Measurements from ENCODE around the gene COL1A2.

COL1A2 gene

GRCh38 chr7:94394437-94395140 lies at the start of gene COL1A2:
COL1A2 (plus strand) TSS chr7:94394895; CDS start chr7:94395032, 137 bp downstream.
- no peak within 1 kb of the TSS for H3K27ac ChIP-seq

GRCh38 chr7:94345907-94346306 lies 48.8 kb upstream of the COL1A2 start:
- H3K27ac ChIP-seq: no peak overlapping the region
- DNase-seq (ENCODE audit: low read depth, low spot score): no peak

More at GRCh38 chr7:94394437-94395140, at the start of gene COL1A2:
- DNase-seq (ENCODE audit: low read depth, low spot score): no peak

- no peak for DNase-seq (ENCODE audit: low read depth, low spot score)
- H3K27ac ChIP-seq: no peak overlapping the region
Measured at GRCh38 chr7:94348142-94348541, 46.6 kb upstream of the COL1A2 start.

GRCh38 chr7:94350734-94351133 lies 44.0 kb upstream of the COL1A2 start:
- DNase-seq (ENCODE audit: low read depth, low spot score): no peak

GRCh38 chr7:94351703-94352102 lies 43.0 kb upstream of the COL1A2 start:
- DNase-seq (ENCODE audit: low read depth, low spot score): no peak
- no peak overlapping the region for H3K27ac ChIP-seq

More at GRCh38 chr7:94350734-94351133, 44.0 kb upstream of the COL1A2 start:
- H3K27ac ChIP-seq: no peak overlapping the region

GRCh38 chr7:94352887-94353286 lies 41.8 kb upstream of the COL1A2 start:
- no peak for DNase-seq (ENCODE audit: low read depth, low spot score)
- H3K27ac ChIP-seq: no peak overlapping the region

GRCh38 chr7:94354953-94355352 lies 39.7 kb upstream of the COL1A2 start:
- no peak overlapping the region for H3K27ac ChIP-seq
- no peak for DNase-seq (ENCODE audit: low read depth, low spot score)

- no peak for DNase-seq (ENCODE audit: low read depth, low spot score)
- no peak overlapping the region for H3K27ac ChIP-seq
Measured at GRCh38 chr7:94355454-94355853, 39.2 kb upstream of the COL1A2 start.

GRCh38 chr7:94357076-94357475 lies 37.6 kb upstream of the COL1A2 start:
- no peak for DNase-seq (ENCODE audit: low read depth, low spot score)

GRCh38 chr7:94360926-94361325 lies 33.8 kb upstream of the COL1A2 start:
- no peak for DNase-seq (ENCODE audit: low read depth, low spot score)
- H3K27ac ChIP-seq: no peak overlapping the region

More at GRCh38 chr7:94357076-94357475, 37.6 kb upstream of the COL1A2 start:
- H3K27ac ChIP-seq: no peak overlapping the region

GRCh38 chr7:94362276-94362675 lies 32.4 kb upstream of the COL1A2 start:
- no peak for DNase-seq (ENCODE audit: low read depth, low spot score)
- no peak overlapping the region for H3K27ac ChIP-seq

- H3K27ac ChIP-seq: no peak overlapping the region
- DNase-seq (ENCODE audit: low read depth, low spot score): no peak
Measured at GRCh38 chr7:94364816-94365215, 29.9 kb upstream of the COL1A2 start.

- no peak for DNase-seq (ENCODE audit: low read depth, low spot score)
- no peak overlapping the region for H3K27ac ChIP-seq
Measured at GRCh38 chr7:94366163-94366562, 28.5 kb upstream of the COL1A2 start.

GRCh38 chr7:94366832-94367231 lies 27.9 kb upstream of the COL1A2 start:
- no peak overlapping the region for H3K27ac ChIP-seq
- no peak for DNase-seq (ENCODE audit: low read depth, low spot score)

GRCh38 chr7:94367949-94368348 lies 26.7 kb upstream of the COL1A2 start:
- H3K27ac ChIP-seq: no peak overlapping the region

GRCh38 chr7:94368371-94368791 lies 26.3 kb upstream of the COL1A2 start:
- DNase-seq (ENCODE audit: low read depth, low spot score): no peak
- no peak overlapping the region for H3K27ac ChIP-seq

More at GRCh38 chr7:94367949-94368348, 26.7 kb upstream of the COL1A2 start:
- DNase-seq (ENCODE audit: low read depth, low spot score): no peak

GRCh38 chr7:94374231-94374630 lies 20.5 kb upstream of the COL1A2 start:
- no peak for DNase-seq (ENCODE audit: low read depth, low spot score)
- no peak overlapping the region for H3K27ac ChIP-seq

- H3K27ac ChIP-seq: no peak overlapping the region
Measured at GRCh38 chr7:94374721-94375566, 19.8 kb upstream of the COL1A2 start.

GRCh38 chr7:94375691-94376090 lies 19.0 kb upstream of the COL1A2 start:
- DNase-seq (ENCODE audit: low read depth, low spot score): no peak
- H3K27ac ChIP-seq: no peak overlapping the region

More at GRCh38 chr7:94374721-94375566, 19.8 kb upstream of the COL1A2 start:
- DNase-seq (ENCODE audit: low read depth, low spot score): no peak

GRCh38 chr7:94376281-94376680 lies 18.4 kb upstream of the COL1A2 start:
- DNase-seq (ENCODE audit: low read depth, low spot score): no peak
- no peak overlapping the region for H3K27ac ChIP-seq

- no peak for DNase-seq (ENCODE audit: low read depth, low spot score)
- no peak overlapping the region for H3K27ac ChIP-seq
Measured at GRCh38 chr7:94378356-94378755, 16.3 kb upstream of the COL1A2 start.

Data from epithelial cell of prostate (primary cell).